SU-DHL-6 (cell line): ENCODE results near the gene BORCS8.

Experiments used
- H2AFZ ChIP-seq: fragments of 200-600 bp; sonication (generic); 2 replicates; pipeline ENCODE4 v1.6.1; 2014; ENCODE audit warnings: low read depth, mild to moderate bottlenecking, moderate library complexity, mixed read lengths, antibody characterized with exemption, low read length; ENCODE audit not compliant: severe bottlenecking
- H3F3A ChIP-seq: fragments of 200-600 bp; shearing (Covaris generic); 2 replicates; pipeline ENCODE4 v1.6.0; 2016; ENCODE audit warnings: antibody characterized with exemption, mild to moderate bottlenecking; ENCODE audit not compliant: insufficient read depth
- H3K27ac ChIP-seq: fragments of 200-600 bp; sonication (generic); 2 replicates; pipeline ENCODE4 v1.5.1; 2016; ENCODE audit warnings: low read depth, mild to moderate bottlenecking, low read length, moderate library complexity, mixed read lengths
- H3K27me3 ChIP-seq: fragments of 200-600 bp; sonication (generic), shearing (Covaris generic); 2 replicates; pipeline ENCODE4 v1.6.0; 2014; ENCODE audit warnings: mild to moderate bottlenecking, low read length
- H3K36me3 ChIP-seq: fragments of 200-600 bp; sonication (generic); 2 replicates; pipeline ENCODE4 v1.6.1; 2014; ENCODE audit warnings: mild to moderate bottlenecking, low read length, mixed read lengths
- H3K4me2 ChIP-seq: fragments of 300-600, 200-600 bp; shearing (Covaris generic), sonication (generic); 2 replicates; pipeline ENCODE4 v1.6.0; 2014; ENCODE audit warnings: low read length, low read depth, mild to moderate bottlenecking; ENCODE audit not compliant: poor library complexity, severe bottlenecking
- H3K4me3 ChIP-seq: fragments of 200-600 bp; sonication (generic); 2 replicates; pipeline ENCODE4 v1.5.1; 2014; ENCODE audit warnings: antibody characterized with exemption, low read length, mild to moderate bottlenecking, mixed read lengths; ENCODE audit not compliant: insufficient read depth, poor library complexity, severe bottlenecking
- H3K79me2 ChIP-seq: fragments of 200-600 bp; sonication (generic); 2 replicates; pipeline ENCODE4 v1.6.1; 2014; ENCODE audit warnings: mild to moderate bottlenecking, low read length, moderate library complexity; ENCODE audit not compliant: insufficient read depth
- H3K9ac ChIP-seq: fragments of 200-600 bp; sonication (generic); 2 replicates; pipeline ENCODE4 v1.7.0; 2014; ENCODE audit warnings: mild to moderate bottlenecking, low read length
- H3K9me2 ChIP-seq: fragments of 200-600 bp; sonication (generic); replicated peaks from 2 replicates; pipeline ENCODE4 v1.6.1; 2014; ENCODE audit warnings: low read length; ENCODE audit not compliant: insufficient read depth
- H3K9me3 ChIP-seq: fragments of 200-600 bp; sonication (generic); 2 replicates; pipeline ENCODE4 v1.6.1; 2014; ENCODE audit warnings: low read length, mixed read lengths; ENCODE audit not compliant: insufficient read depth
- H4K20me1 ChIP-seq: fragments of 200-600 bp; sonication (generic); 2 replicates; pipeline ENCODE4 v1.6.1; 2014; ENCODE audit warnings: low read depth, mild to moderate bottlenecking, antibody characterized with exemption, low read length, moderate library complexity, mixed read lengths
- EZH2phosphoT487 ChIP-seq: fragments of 200-600 bp; sonication (generic), shearing (Covaris generic); conservative IDR thresholded peaks from 2 replicates; pipeline ENCODE4 v1.6.1; 2018; ENCODE audit warnings: mild to moderate bottlenecking, antibody characterized with exemption, low read length, moderate library complexity, mixed read lengths
- TF ChIP-seq, protein P1 (sequence below): fragments of 200-600 bp; sonication (generic); IDR thresholded peaks from one replicate; pipeline ENCODE4 v1.5.1; 2017; ENCODE audit warnings: antibody characterized with exemption, mild to moderate bottlenecking, low read length, moderate library complexity; ENCODE audit not compliant: insufficient read depth, poor library complexity, severe bottlenecking

BORCS8 gene

DNA sequence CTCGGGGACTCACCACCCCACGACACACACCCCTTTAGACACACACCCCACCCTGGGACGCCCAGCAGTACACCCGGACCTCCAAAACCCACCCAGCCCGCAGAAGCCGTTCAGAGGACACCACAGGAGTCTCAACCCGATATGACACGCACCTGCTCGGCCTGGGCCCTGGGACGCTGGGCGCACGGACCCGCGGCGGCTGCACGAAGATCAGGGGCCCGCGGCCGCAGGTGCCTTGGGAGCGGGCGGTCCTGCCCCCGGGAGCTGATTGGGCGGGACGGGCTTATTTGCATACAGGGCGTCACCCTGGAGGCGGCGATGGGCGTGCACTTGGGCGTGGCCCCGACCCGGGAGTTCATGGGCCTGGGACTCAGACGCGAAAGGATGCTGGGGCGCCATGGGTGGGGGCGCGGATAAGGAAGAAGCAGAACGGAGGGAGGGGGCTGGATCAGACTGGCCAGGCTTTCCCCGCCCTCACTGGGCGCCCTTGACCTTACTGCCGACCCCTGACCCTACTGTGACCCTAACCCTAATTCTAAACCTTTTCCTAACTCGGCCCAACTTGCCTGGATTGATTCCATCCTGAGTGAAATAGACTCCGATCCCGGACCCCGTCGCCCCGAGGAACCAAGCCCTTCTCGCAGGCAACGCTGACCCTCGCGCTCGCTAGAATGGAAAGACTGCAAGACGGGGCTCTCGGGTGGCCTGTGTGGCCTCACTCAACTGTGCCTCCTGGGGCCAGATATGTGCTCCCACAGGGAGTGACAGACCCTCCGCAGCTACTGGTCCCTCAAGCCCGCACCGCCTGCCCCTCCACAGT lies 21.7 kb downstream of the BORCS8 start, which contains the start of gene MEF2B:
TSS of gene MEF2B (minus strand) at position 211 of the 820 bp plus-strand sequence. CDS start 19,528 bp downstream, outside the sequence.
- Histone ChIP-seq H3K4me2 (peak within 1 kb of the TSS; percentile 96), H3K9me2 (no peaks in the 10 kb centered on the region), H4K20me1 (no peaks in the 10 kb centered on the region), H3K27me3 (no peaks in the 10 kb centered on the region), H3K36me3 (peaks cover 4% of the 10 kb centered on the region), H3K9ac (peak within 1 kb of the TSS; percentile 94), H3K9me3 (no peaks in the 10 kb centered on the region), H3K27ac (peak within 1 kb of the TSS; percentile 99), H3K4me3 (peak within 1 kb of the TSS; percentile 81), H2AFZ (no peak within 1 kb of the TSS), H3F3A (peaks cover 57% of the 10 kb centered on the region), H3K79me2 (peaks cover 48% of the 10 kb centered on the region)
- TF ChIP-seq, protein P1, sequence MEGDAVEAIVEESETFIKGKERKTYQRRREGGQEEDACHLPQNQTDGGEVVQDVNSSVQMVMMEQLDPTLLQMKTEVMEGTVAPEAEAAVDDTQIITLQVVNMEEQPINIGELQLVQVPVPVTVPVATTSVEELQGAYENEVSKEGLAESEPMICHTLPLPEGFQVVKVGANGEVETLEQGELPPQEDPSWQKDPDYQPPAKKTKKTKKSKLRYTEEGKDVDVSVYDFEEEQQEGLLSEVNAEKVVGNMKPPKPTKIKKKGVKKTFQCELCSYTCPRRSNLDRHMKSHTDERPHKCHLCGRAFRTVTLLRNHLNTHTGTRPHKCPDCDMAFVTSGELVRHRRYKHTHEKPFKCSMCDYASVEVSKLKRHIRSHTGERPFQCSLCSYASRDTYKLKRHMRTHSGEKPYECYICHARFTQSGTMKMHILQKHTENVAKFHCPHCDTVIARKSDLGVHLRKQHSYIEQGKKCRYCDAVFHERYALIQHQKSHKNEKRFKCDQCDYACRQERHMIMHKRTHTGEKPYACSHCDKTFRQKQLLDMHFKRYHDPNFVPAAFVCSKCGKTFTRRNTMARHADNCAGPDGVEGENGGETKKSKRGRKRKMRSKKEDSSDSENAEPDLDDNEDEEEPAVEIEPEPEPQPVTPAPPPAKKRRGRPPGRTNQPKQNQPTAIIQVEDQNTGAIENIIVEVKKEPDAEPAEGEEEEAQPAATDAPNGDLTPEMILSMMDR: no peak
- no peak for TF ChIP-seq EZH2phosphoT487

DNA sequence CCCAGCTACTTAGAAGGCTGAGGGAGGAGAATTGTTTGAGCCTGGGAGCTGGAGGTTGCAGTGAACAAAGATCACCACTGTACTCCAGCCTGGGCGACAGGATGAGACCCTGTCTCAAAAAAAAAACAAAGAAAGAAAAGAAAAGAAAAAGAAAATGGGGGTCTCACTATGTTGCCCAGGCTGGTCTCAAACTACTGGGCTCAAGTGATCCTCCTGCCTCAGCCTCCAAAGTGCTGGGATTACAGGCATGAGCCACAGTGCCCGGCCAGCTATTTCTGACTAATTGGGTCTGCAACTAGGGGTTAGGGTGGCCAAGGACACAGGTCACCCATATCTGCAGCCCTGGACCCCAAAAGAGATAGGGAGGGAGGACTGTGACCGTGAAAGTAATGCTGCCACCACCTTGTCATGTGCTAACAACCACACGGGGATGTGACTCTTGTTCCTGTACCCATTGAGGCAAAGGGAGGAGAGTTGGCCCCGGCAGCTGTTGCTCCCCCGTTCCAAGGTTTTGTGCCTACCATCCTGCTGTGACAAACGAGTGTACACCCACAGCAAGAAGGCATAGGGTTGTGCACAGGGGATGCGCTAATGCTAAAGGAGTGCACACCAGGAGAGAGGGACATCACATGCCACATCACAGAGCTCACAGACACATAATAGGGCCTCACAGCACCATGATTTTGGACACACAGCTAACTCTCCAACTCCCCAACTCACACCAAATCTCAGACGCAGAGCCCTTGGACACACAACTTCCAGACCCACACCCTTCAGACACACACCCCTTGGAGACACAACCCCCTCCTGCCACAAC lies 22.5 kb downstream of the BORCS8 start:
- Histone ChIP-seq H3K9me3 (no peaks in the 10 kb centered on the region), H3K9ac (peak overlapping the region; percentile 94), H3F3A (peaks cover 65% of the 10 kb centered on the region), H3K9me2 (no peaks in the 10 kb centered on the region), H3K27ac (peak overlapping the region; percentile 99), H3K4me2 (peak overlapping the region; percentile 96), H3K4me3 (peak overlapping the region; percentile 81), H3K27me3 (no peaks in the 10 kb centered on the region), H4K20me1 (no peaks in the 10 kb centered on the region), H2AFZ (no peak overlapping the region), H3K36me3 (peaks cover 4% of the 10 kb centered on the region), H3K79me2 (peaks cover 56% of the 10 kb centered on the region)
- TF ChIP-seq EZH2phosphoT487: no peak
- TF ChIP-seq, protein P1: no peak

DNA sequence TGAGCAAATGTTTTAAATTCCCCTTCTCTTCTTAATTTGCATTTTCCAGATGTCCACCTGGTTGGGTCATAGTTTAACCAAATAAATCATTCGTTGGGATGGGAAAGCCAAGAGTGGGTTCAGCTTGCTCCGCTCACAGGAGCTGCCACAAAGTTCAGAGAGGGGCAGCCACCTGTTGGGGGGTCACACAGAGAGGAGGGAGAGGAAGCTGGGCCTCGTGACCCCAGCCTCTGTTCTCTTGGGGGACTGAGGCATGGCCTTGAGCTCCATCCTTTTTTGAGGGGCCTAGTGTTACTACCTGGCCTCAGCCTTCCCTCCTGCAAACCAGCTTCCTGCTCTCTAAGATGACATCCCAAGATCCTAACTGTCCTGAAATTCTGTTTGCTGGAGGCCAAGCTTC lies 24.3 kb downstream of the BORCS8 start:
- H3K79me2 ChIP-seq: peaks cover 75% of the 10 kb centered on the region
- H3K4me3 ChIP-seq: peak overlapping the region; percentile 81
- no peak overlapping the region for H2AFZ ChIP-seq
- no peaks in the 10 kb centered on the region for H3K9me3 ChIP-seq
- TF ChIP-seq EZH2phosphoT487: no peak
- TF ChIP-seq, protein P1: no peak
- H3K36me3 ChIP-seq: peaks cover 4% of the 10 kb centered on the region
- peak overlapping the region; percentile 94 for H3K9ac ChIP-seq
- H3K9me2 ChIP-seq: no peaks in the 10 kb centered on the region
- H3K27ac ChIP-seq: peak overlapping the region; percentile 99
- no peaks in the 10 kb centered on the region for H4K20me1 ChIP-seq
- peak overlapping the region; percentile 96 for H3K4me2 ChIP-seq
- peaks cover 77% of the 10 kb centered on the region for H3F3A ChIP-seq
- no peaks in the 10 kb centered on the region for H3K27me3 ChIP-seq
